GM12878 (cell line): Measurements from ENCODE around the gene NPB. TPM values are rescaled to one million over a fixed set of nuclear protein-coding genes. Genes with fewer than 3 reads are reported as not detected.

ENCODE experiments used
- ATAC-seq: fragments of 200-7000 bp; cut with Tn5 transposase; 3 replicates; pipeline ENCODE4 v1.9.1; 2020; ENCODE audit warnings: mild to moderate bottlenecking, moderate library complexity
- Bru-seq: library from RNA; stranded (reverse); fragments of 400-500 nt; gene quantifications from one replicate; lab custom pipeline; 2021; lab: Mats Ljungman, UMichigan
- BruChase-seq, 2 experiments: library from RNA; stranded (reverse); fragments of 400-500 nt; gene quantifications; one replicate each; lab custom pipeline; 2021; lab: Mats Ljungman, UMichigan
- BruUV-seq: library from RNA; stranded (reverse); fragments of 400-500 nt; replicated peaks from 2 replicates; lab custom pipeline; 2021; lab: Mats Ljungman, UMichigan
- CTCF ChIA-PET: fragments of 300-600 bp; sonication (Branson Sonifier 250); formaldehyde crosslinking; extraction: SDS; loops from one replicate; lab custom pipeline; 2021; ENCODE audit warnings: inconsistent platforms; lab: Yijun Ruan, JAX
- POLR2A ChIA-PET: fragments of 350-600 bp; formaldehyde crosslinking; extraction: SDS; loops from one replicate; lab custom pipeline; 2021; ENCODE audit warnings: inconsistent platforms; lab: Charles Lee
- RAD21 ChIA-PET: fragments of 300-600 bp; sonication (Branson Sonifier 250); formaldehyde crosslinking; loops from one replicate; lab custom pipeline; 2023; ENCODE audit warnings: antibody characterized with exemption; ENCODE audit not compliant: unreplicated experiment; lab: Charles Lee
- SMC1A ChIA-PET: fragments of 300-600 bp; sonication (Branson Sonifier 250); formaldehyde crosslinking; loops from one replicate; lab custom pipeline; 2023; ENCODE audit not compliant: unreplicated experiment, uncharacterized antibody; lab: Charles Lee
- DNase-seq: peaks from one replicate; pipeline ENCODE4 v3.0.0-alpha.2; 2011; ENCODE audit warnings: low read depth, low spot score
- FAIRE-seq: peaks from 3 replicates; lab custom pipeline; 2011; peaks lifted over from hg19 to GRCh38; lab: Jason Lieb, UNC
- H2AFZ ChIP-seq: 2 replicates; pipeline ENCODE4 v1.6.0; 2011; ENCODE audit warnings: low read depth, low read length, control low read depth; ENCODE audit not compliant: control insufficient read depth
- H3K27ac ChIP-seq: 2 replicates; pipeline ENCODE4 v1.5.1; 2011; ENCODE audit warnings: control low read depth; ENCODE audit not compliant: control insufficient read depth, insufficient read depth
- H3K27me3 ChIP-seq, 2 experiments: replicated peaks in 1 of 2; 2 replicates each; pipeline versions ENCODE4 v1.6.0 to v1.6.1; 2011; ENCODE audit warnings: low read length in 1 of 2; ENCODE audit not compliant: control insufficient read depth in 2 of 2, insufficient read depth in 2 of 2
- H3K36me3 ChIP-seq, 2 experiments: 2 replicates each; pipeline ENCODE4 v1.5.1; 2011; ENCODE audit warnings: low read length in 1 of 2; ENCODE audit not compliant: control insufficient read depth in 2 of 2, insufficient read depth in 2 of 2
- H3K4me1 ChIP-seq: 2 replicates; pipeline ENCODE4 v1.6.1; 2011; ENCODE audit warnings: mild to moderate bottlenecking, low read length, moderate library complexity, mixed read lengths; ENCODE audit not compliant: control insufficient read depth, insufficient read depth
- H3K4me2 ChIP-seq: 2 replicates; pipeline ENCODE4 v1.6.0; 2011; ENCODE audit warnings: control low read depth; ENCODE audit not compliant: control insufficient read depth, insufficient read depth
- H3K4me3 ChIP-seq: fragments of 200-600 bp; sonication (generic); 2 replicates; pipeline ENCODE4 v1.5.1; 2016
- H3K79me2 ChIP-seq: 2 replicates; pipeline ENCODE4 v1.6.0; 2011; ENCODE audit warnings: low read length; ENCODE audit not compliant: control insufficient read depth, insufficient read depth
- H3K9ac ChIP-seq: 2 replicates; pipeline ENCODE4 v1.8.0; 2011; ENCODE audit warnings: low read length, control low read depth, mixed read lengths; ENCODE audit not compliant: control insufficient read depth, insufficient read depth
- H3K9me3 ChIP-seq: replicated peaks from 3 replicates; pipeline ENCODE4 v1.5.1; 2011; ENCODE audit warnings: mild to moderate bottlenecking, low read length; ENCODE audit not compliant: control insufficient read depth, insufficient read depth
- H4K20me1 ChIP-seq: 2 replicates; pipeline ENCODE4 v1.6.0; 2011; ENCODE audit not compliant: control insufficient read depth, insufficient read depth
- DPF2 ChIP-seq: fragments of 450-650 bp; IDR thresholded peaks from 2 replicates; pipeline ENCODE4 v1.6.1; 2017; ENCODE audit warnings: mild to moderate bottlenecking
- SMC3 ChIP-seq: IDR thresholded peaks from 2 replicates; pipeline ENCODE4 v1.6.1; 2011; ENCODE audit warnings: low read length, improper control_type of control experiment, borderline replicate concordance
- WGBS: methylation state at CpG from one replicate; pipeline ENCODE4 v1.1.6; 2016; ENCODE audit warnings: low lambda C conversion rate; ENCODE audit not compliant: insufficient replicate concordance, insufficient coverage; ENCODE audit errors: missing lambda C conversion rate; 5-methylcytosine and 5-hydroxymethylcytosine counted together
- in situ Hi-C: fragments of 300-500 bp; cut with MboI; formaldehyde crosslinking; loops from 9 replicates; pipeline ENCODE4 v1.14.3; 2018; ENCODE audit warnings: mixed read lengths
- intact Hi-C: fragments of 100-400 bp; cut with micrococcal nuclease; formaldehyde crosslinking; loops from one replicate; pipeline ENCODE4 v1.14.2; 2022; ENCODE audit not compliant: unreplicated experiment
- long read RNA-seq, 2 experiments: library from polyadenylated mRNA; unstranded; transcript quantifications; one replicate each; pipeline ENCODE4 v2.0.0, GENCODE V29; 2019 to 2020
- polyA minus RNA-seq, 3 experiments: library from RNA; depleted of rRNA, polyadenylated mRNA; stranded (reverse); fragments of >200 nt; gene quantifications; 2 replicates each; pipeline ENCODE4 v1.2.3, GENCODE V29; 2011
- polyA plus RNA-seq, 11 experiments: library from polyadenylated mRNA; depleted of rRNA in 4 of 11; unstranded in 6 of 11; stranded (reverse) in 5 of 11; fragments of >200 nt; fragmentation: Nextera tagmentation in 4 of 11; fragmentation: Illumina TruSeq in 1 of 11; extraction: Ambion mirVana in 4 of 11; extraction: Trizol in 1 of 11; gene quantifications; 1 replicate in 1 of 11; 2 replicates in 10 of 11; pipeline versions ENCODE4 v1.2.1 to v1.2.3, GENCODE V29; 2011 to 2016; ENCODE audit warnings: inconsistent platforms in 2 of 11, missing spikeins in 2 of 11, low read depth in 1 of 11
- total RNA-seq, 4 experiments: library from RNA; depleted of rRNA in 3 of 4; stranded (reverse); fragments of >200 nt in 3 of 4; fragmentation: Illumina TruSeq in 1 of 4; extraction: Trizol in 1 of 4; gene quantifications; 2 replicates each; pipeline versions ENCODE4 v1.2.1 to v1.2.3, GENCODE V29; 2013 to 2021
- TF ChIP-seq, protein P1 (sequence below): fragments of 450-650 bp; IDR thresholded peaks from 2 replicates; pipeline ENCODE4 v1.6.1; 2017; ENCODE audit warnings: borderline replicate concordance
- TF ChIP-seq, protein P2 (sequence below): IDR thresholded peaks from 2 replicates; pipeline ENCODE4 v1.6.1; 2012; ENCODE audit warnings: low read depth, low read length, improper control_type of control experiment

NPB gene
- 1.0 and 1.3 TPM in 2 replicates for total RNA-seq (2013; cell fraction: nucleolus; rRNA removed)
- total RNA-seq (2014; rRNA removed) (0.05 and 0.23 TPM in 2 replicates), total RNA-seq (2014; rRNA removed; fragmentation: Illumina TruSeq; extraction: Trizol) (0.09 and 0.13 TPM in 2 replicates), total RNA-seq (2021) (0.29 TPM in 1 of 2 replicates, not detected in the other), polyA plus RNA-seq (2011; rRNA removed) (0.04 and 0.07 TPM in 2 replicates), polyA plus RNA-seq (2014; fragmentation: Illumina TruSeq; extraction: Trizol) (0.03 TPM in 1 of 2 replicates, not detected in the other), polyA plus RNA-seq (2014; fragmentation: Nextera tagmentation; extraction: Ambion mirVana) (under 1 TPM; 0.24 to 0.40 TPM), polyA plus RNA-seq (2014; rRNA removed) (0.04 and 0.12 TPM in 2 replicates), polyA plus RNA-seq (2016; fragmentation: Nextera tagmentation; extraction: Ambion mirVana) (under 1 TPM in 1 of 2 experiments, not detected in 1; 0.16 TPM), polyA minus RNA-seq (2011; rRNA and poly(A)+ RNA removed) (0.51 and 0.72 TPM in 2 replicates), Bru-seq, nascent RNA (percentile 30 among the genes with signal in this experiment), BruChase-seq, experiment 1, labeled RNA remaining after a 6-hour chase (percentile 20 among the genes with signal in this experiment), BruChase-seq, experiment 2, labeled RNA remaining after a 2-hour chase (percentile 20 among the genes with signal in this experiment)
- 1.1 TPM for polyA plus RNA-seq (2011; ENCODE audit: low read depth)
- polyA plus RNA-seq (2011; cell fraction: cytosol; rRNA removed) = 0.03 TPM in 1 of 2 replicates, not detected in the other
- 0.07 and 0.09 TPM in 2 replicates for polyA plus RNA-seq (2011; cell fraction: nucleus; rRNA removed)
- 0.07 and 0.15 TPM in 2 replicates for polyA plus RNA-seq (2012)
- polyA minus RNA-seq (2011; cell fraction: cytosol; rRNA and poly(A)+ RNA removed) = not detected in 2 replicates
- 0.36 and 0.77 TPM in 2 replicates for polyA minus RNA-seq (2011; cell fraction: nucleus; rRNA and poly(A)+ RNA removed)
- long read RNA-seq, experiment 1 = 0 reads
- long read RNA-seq, experiment 2 = 0 reads

DNA sequence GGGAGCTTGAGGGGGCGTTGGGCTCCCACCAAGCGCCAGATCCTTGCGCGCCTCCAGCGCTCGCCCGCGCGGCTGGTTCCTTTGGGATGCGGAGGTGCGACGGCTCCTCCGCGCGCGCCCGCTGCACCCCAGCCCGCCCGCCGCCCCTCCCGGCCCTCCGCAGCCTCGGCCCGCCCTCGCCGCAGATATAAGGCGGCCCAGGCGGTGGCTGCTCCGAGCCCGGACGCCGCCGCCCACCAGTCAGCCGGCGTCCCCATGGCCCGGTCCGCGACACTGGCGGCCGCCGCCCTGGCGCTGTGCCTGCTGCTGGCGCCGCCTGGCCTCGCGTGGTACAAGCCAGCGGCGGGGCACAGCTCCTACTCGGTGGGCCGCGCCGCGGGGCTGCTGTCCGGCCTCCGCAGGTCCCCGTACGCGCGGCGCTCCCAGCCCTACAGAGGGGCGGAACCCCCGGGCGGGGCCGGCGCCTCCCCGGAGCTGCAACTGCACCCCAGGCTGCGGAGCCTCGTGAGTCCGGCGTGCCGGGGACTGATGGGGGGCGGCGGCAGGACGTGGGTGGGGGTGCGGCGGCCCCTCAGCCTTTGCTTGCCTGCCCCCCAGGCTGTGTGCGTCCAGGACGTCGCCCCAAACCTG, at the start of gene NPB:
NPB (plus strand) TSS at position 216 of the 630 bp plus-strand sequence; CDS start at position 256, 40 bp downstream.
- no peaks in the 10 kb centered on the region; a peak in 1 of 4 replicates for H3K27me3 ChIP-seq
- H3K79me2 ChIP-seq = no peaks in the 10 kb centered on the region
- in situ Hi-C loops = no loop called here
- H3K4me2 ChIP-seq = peak within 1 kb of the TSS; percentile 25; the same call in 1 of the 2 replicates
- no TSS peak for BruUV-seq
- POLR2A ChIA-PET = no interaction called here
- CTCF ChIA-PET = no interaction called here
- H2AFZ ChIP-seq = no peak within 1 kb of the TSS
- H3K36me3 ChIP-seq = peaks cover 1 to 11% of the 10 kb centered on the region in 2 experiments; a peak in 3 of 4 replicates
- H4K20me1 ChIP-seq = no peaks in the 10 kb centered on the region
- no peaks in the 10 kb centered on the region for H3K9me3 ChIP-seq
- no peaks in the 10 kb centered on the region for H3K4me1 ChIP-seq
- DNase-seq (no peak), FAIRE-seq (no peak), ATAC-seq (peak; percentile 47)
- intact Hi-C loops = no loop called here
- H3K9ac ChIP-seq = no peak within 1 kb of the TSS
- no peak for TF ChIP-seq SMC3
- TF ChIP-seq, protein P1, sequence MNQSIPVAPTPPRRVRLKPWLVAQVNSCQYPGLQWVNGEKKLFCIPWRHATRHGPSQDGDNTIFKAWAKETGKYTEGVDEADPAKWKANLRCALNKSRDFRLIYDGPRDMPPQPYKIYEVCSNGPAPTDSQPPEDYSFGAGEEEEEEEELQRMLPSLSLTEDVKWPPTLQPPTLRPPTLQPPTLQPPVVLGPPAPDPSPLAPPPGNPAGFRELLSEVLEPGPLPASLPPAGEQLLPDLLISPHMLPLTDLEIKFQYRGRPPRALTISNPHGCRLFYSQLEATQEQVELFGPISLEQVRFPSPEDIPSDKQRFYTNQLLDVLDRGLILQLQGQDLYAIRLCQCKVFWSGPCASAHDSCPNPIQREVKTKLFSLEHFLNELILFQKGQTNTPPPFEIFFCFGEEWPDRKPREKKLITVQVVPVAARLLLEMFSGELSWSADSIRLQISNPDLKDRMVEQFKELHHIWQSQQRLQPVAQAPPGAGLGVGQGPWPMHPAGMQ = no peak
- 0 out of 2 replicates have a peak, but pooled peaks have one; percentile 34 for TF ChIP-seq DPF2
- TF ChIP-seq, protein P2, sequence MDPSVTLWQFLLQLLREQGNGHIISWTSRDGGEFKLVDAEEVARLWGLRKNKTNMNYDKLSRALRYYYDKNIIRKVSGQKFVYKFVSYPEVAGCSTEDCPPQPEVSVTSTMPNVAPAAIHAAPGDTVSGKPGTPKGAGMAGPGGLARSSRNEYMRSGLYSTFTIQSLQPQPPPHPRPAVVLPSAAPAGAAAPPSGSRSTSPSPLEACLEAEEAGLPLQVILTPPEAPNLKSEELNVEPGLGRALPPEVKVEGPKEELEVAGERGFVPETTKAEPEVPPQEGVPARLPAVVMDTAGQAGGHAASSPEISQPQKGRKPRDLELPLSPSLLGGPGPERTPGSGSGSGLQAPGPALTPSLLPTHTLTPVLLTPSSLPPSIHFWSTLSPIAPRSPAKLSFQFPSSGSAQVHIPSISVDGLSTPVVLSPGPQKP = no peak
- SMC1A ChIA-PET = no interaction called here
- H3K4me3 ChIP-seq = no peak within 1 kb of the TSS
- no peak within 1 kb of the TSS for H3K27ac ChIP-seq
- WGBS = 3% methylated on average over 40 of the region's 79 CpGs
- RAD21 ChIA-PET = no interaction called here
